Measurements from ENCODE around the gene UQCRC1. TPM values are rescaled to one million over a fixed set of nuclear protein-coding genes. Genes with fewer than 3 reads are reported as not detected.

The UQCRC1 gene
- total and polyA plus RNA-seq, 2 of the 8 experiments (the other 6 are each of a cell fraction or from before 2014, with no cell fraction given): 310 to 720 TPM

GRCh38 chr3:48651771-48652170 is 42.3 kb upstream of the UQCRC1 start:
- peaks cover 0 to 11% (median 9%) of the 10 kb centered on the region in 4 experiments; a peak in 6 of 7 replicates for H3K4me1 ChIP-seq (replicated peaks in 1 of 4; ENCODE audit: control insufficient read depth in 3 of 4, insufficient read depth in 4 of 4, low read length in 3 of 4)
- WGBS, 2 experiments (ENCODE audit: extremely low coverage in 1 of 2, insufficient coverage in 1 of 2, insufficient read length in 1 of 2, insufficient replicate concordance in 2 of 2, low coverage in 1 of 2, low lambda C conversion rate in 2 of 2, missing lambda C conversion rate in 1 of 2): 89% methylated on average over 11 of the region's 11 CpGs; no CpG with 5 or more reads in 1 of the 2 experiments
- H3K23ac ChIP-seq (ENCODE audit: insufficient read length): no peak overlapping the region
- peaks cover 0 to 19% of the 10 kb centered on the region in 2 experiments for H4K20me1 ChIP-seq (replicated peaks in 1 of 2; ENCODE audit: control insufficient read depth in 1 of 2, insufficient read depth in 2 of 2, low read length in 2 of 2)
- no peak overlapping the region for H3K56ac ChIP-seq (replicated peaks; ENCODE audit: insufficient read length, low read depth, low read length)
- H3K36me3 ChIP-seq (ENCODE audit: control insufficient read depth in 2 of 4, insufficient read depth in 4 of 4, low read length in 3 of 4): peaks cover 0 to 18% (median 5%) of the 10 kb centered on the region in 4 experiments; a peak in 5 of 8 replicates
- H2BK120ac ChIP-seq (replicated peaks; ENCODE audit: low read depth, low read length): no peak overlapping the region
- H3K79me1 ChIP-seq (ENCODE audit: low read depth, low read length): no peaks in the 10 kb centered on the region
- H3K27ac ChIP-seq (ENCODE audit: low read depth, low read length): no peak overlapping the region
- no peak overlapping the region for H3K4me3 ChIP-seq (ENCODE audit: extremely low read depth in 1 of 4, insufficient read depth in 2 of 4, low read depth in 3 of 4, low read length in 4 of 4)
- no peak overlapping the region for H3K18ac ChIP-seq (ENCODE audit: extremely low read depth, low read length)
- no peak for FAIRE-seq
- peaks cover 0 to 5% (median 3%) of the 10 kb centered on the region in 4 experiments; a peak in 3 of 7 replicates for H3K27me3 ChIP-seq (replicated peaks in 1 of 4; ENCODE audit: control insufficient read depth in 3 of 4, extremely low read depth in 1 of 4, insufficient read depth in 3 of 4, low read length in 3 of 4)
- no peak overlapping the region for H2BK20ac ChIP-seq (ENCODE audit: low read length)
- no peak overlapping the region for H2BK12ac ChIP-seq (ENCODE audit: low read depth, low read length)
- no peak overlapping the region for H2AFZ ChIP-seq (ENCODE audit: low read length)
- ChIA-PET CTCF (ENCODE audit: partially characterized antibody) (interaction anchor here (1.1 to 1.6 kb wide), 3 partner anchors 11 to 216 kb away, joined by 3 to 5 read pairs (median 4); partner anchors contain the start of genes CELSR3 and SLC26A6), POLR2A (ENCODE audit: partially characterized antibody) (interaction anchor here (1.2 to 10.5 kb wide), 4 partner anchors 12 to 70 kb away, joined by 3 to 111 read pairs (median 31); partner anchors contain the start of genes CELSR3, SLC26A6 and UQCRC1)
- no peak for DNase-seq (ENCODE audit: low read depth in 1 of 2, low spot score in 2 of 2)
- H2BK15ac ChIP-seq (ENCODE audit: low read length): no peak overlapping the region
- H4K91ac ChIP-seq (replicated peaks; ENCODE audit: insufficient read length, low read length): no peak overlapping the region
- TF ChIP-seq SIN3A (conservative IDR thresholded peaks at IDR 0.05 in 1 of 2, IDR thresholded peaks at IDR 0.05 in 1 of 2; ENCODE audit: low read depth in 1 of 2, low read length in 2 of 2) (no peak), CREB1 (IDR thresholded peaks at IDR 0.05) (no peak), TCF12 (IDR thresholded peaks at IDR 0.05; ENCODE audit: low read depth, low read length) (no peak), SP1 (IDR thresholded peaks at IDR 0.05; ENCODE audit: low read depth, low read length) (no peak), CHD1 (IDR thresholded peaks at IDR 0.05; ENCODE audit: low read depth, low read length) (no peak), POLR2A (IDR thresholded peaks at IDR 0.05; ENCODE audit: control extremely low read depth in 1 of 2, low read depth in 2 of 2, low read length in 2 of 2) (no peak), KDM5A (IDR thresholded peaks at IDR 0.05; ENCODE audit: low read length) (no peak), RXRA (IDR thresholded peaks at IDR 0.05; ENCODE audit: insufficient read depth, low read depth, low read length) (no peak), TAF1 (IDR thresholded peaks at IDR 0.05; ENCODE audit: low read depth, low read length) (no peak), POLR2AphosphoS5 (IDR thresholded peaks at IDR 0.05; ENCODE audit: low read depth, low read length) (no peak), RAD21 (IDR thresholded peaks at IDR 0.05 in 1 of 2, conservative IDR thresholded peaks at IDR 0.05 in 1 of 2; ENCODE audit: low read depth in 2 of 2, low read length in 2 of 2) (no peak), KDM1A (IDR thresholded peaks at IDR 0.05; ENCODE audit: borderline replicate concordance, low read length) (no peak), CBX8 (IDR thresholded peaks at IDR 0.05; ENCODE audit: borderline replicate concordance, low read depth, low read length) (no peak), CEBPB (IDR thresholded peaks at IDR 0.05; ENCODE audit: low read depth, low read length) (no peak)
- H2BK5ac ChIP-seq (ENCODE audit: low read depth, low read length): no peak overlapping the region
- no peak overlapping the region for H4K8ac ChIP-seq (ENCODE audit: extremely low read depth, insufficient read depth, low read length)
- H3K23me2 ChIP-seq (ENCODE audit: low read depth, low read length): peaks cover 11% of the 10 kb centered on the region; the same call in 1 of the 2 replicates
- no peak overlapping the region for H3K4me2 ChIP-seq (ENCODE audit: insufficient read depth in 1 of 2, low read depth in 2 of 2, low read length in 2 of 2)
- no peak overlapping the region for H3K14ac ChIP-seq (ENCODE audit: insufficient read length)
- no peaks in the 10 kb centered on the region for H3K9me3 ChIP-seq (ENCODE audit: insufficient read depth in 2 of 2, low read depth in 1 of 2, low read length in 1 of 2)
- no peaks in the 10 kb centered on the region for H3K79me2 ChIP-seq (ENCODE audit: control insufficient read depth in 1 of 2, insufficient read depth in 2 of 2, low read length in 2 of 2)
- H3K9ac ChIP-seq (replicated peaks in 1 of 4; ENCODE audit: extremely low read depth in 1 of 4, low read depth in 3 of 4, low read length in 3 of 4): no peak overlapping the region
- no peak overlapping the region for H3K4ac ChIP-seq (replicated peaks; ENCODE audit: insufficient read length, low read depth, low read length)
- H4K5ac ChIP-seq (ENCODE audit: insufficient read length, low read depth, low read length): no peak overlapping the region
- H2AK5ac ChIP-seq (ENCODE audit: low read depth, low read length): no peak overlapping the region

Data from H1 (cell line).